GM19240 (cell line): Measurements from ENCODE around the gene MS4A3.
"Not testable (repeated sequence)": the region's sequence is repeated elsewhere in the genome, so short reads cannot be mapped to it uniquely, and the experiment has no call there.

Experiments used
- DNase-seq: peaks from one replicate; pipeline ENCODE4 v3.0.0; 2011; ENCODE audit warnings: low spot score; ENCODE audit not compliant: insufficient read length

The MS4A3 gene

DNA sequence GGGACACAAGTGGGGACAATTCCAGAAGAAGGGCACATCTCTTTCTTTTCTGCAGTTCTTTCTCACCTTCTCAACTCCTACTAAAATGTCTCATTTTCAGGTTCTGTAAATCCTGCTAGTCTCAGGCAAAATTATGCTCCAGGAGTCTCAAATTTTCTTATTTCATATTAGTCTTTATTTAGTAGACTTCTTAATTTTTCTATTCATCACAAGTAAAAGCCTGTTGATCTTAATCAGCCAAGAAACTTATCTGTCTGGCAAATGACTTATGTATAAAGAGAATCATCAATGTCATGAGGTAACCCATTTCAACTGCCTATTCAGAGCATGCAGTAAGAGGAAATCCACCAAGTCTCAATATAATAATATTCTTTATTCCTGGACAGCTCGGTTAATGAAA is 31.9 kb downstream of the MS4A3 start, which contains the start of gene MS4A2:
TSS of gene MS4A2 (plus strand) at position 301 of the 400 bp plus-strand sequence. CDS start 102 bp downstream, outside the sequence.
- no peak for DNase-seq

DNA sequence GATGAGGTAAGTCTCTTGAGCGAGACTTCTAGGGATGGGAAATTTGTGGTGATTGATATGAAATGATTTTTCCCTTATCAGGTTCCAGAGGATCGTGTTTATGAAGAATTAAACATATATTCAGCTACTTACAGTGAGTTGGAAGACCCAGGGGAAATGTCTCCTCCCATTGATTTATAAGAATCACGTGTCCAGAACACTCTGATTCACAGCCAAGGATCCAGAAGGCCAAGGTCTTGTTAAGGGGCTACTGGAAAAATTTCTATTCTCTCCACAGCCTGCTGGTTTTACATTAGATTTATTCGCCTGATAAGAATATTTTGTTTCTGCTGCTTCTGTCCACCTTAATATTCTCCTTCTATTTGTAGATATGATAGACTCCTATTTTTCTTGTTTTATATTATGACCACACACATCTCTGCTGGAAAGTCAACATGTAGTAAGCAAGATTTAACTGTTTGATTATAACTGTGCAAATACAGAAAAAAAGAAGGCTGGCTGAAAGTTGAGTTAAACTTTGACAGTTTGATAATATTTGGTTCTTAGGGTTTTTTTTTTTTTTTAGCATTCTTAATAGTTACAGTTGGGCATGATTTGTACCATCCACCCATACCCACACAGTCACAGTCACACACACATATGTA is 39.1 kb downstream of the MS4A3 start:
- DNase-seq, result no peak

DNA sequence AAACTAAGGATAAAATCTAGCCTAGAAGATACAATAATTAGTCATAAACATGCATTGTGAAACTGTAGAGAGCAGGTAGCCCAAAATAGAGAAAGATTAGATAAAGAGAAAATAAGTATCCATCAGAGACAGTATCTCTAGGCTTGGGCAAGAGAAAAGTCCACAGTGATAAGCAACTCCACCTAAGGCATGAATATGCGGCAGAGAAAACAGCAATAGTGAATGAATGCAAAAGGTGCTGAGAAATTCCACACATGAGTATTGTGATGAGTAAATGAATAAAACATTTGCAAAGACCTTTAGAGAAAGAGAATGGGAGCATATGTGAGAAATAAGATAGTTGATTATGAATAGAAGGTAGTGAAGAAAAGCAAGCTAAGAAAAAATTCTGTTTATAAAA is 40.7 kb downstream of the MS4A3 start:
- no peak for DNase-seq

GRCh38 chr11:60098508-60098907 is 42.0 kb downstream of the MS4A3 start:
- no peak for DNase-seq

- no peak for DNase-seq
Observed at GRCh38 chr11:60100516-60100915, 44.1 kb downstream of the MS4A3 start.

DNA sequence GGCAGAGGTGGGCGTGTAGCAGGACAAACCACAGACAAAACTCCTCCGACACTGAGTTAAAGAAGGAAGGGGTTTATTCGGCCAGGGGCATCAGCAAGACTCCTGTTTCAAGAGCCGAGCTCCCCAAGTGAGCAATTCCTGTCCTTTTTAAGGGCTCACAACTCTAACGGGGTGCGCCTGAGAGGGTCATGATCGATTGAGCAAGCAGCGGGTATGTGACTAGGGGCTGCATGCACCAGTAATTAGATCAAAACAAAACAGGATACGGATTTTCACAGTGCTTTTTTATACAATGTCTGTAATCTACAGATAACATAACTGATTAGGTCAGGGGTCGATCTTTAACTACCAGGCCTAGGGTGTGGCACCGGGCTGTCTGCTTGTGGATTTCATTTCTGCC is 44.9 kb downstream of the MS4A3 start:
- DNase-seq, result not testable (repeated sequence)

DNA sequence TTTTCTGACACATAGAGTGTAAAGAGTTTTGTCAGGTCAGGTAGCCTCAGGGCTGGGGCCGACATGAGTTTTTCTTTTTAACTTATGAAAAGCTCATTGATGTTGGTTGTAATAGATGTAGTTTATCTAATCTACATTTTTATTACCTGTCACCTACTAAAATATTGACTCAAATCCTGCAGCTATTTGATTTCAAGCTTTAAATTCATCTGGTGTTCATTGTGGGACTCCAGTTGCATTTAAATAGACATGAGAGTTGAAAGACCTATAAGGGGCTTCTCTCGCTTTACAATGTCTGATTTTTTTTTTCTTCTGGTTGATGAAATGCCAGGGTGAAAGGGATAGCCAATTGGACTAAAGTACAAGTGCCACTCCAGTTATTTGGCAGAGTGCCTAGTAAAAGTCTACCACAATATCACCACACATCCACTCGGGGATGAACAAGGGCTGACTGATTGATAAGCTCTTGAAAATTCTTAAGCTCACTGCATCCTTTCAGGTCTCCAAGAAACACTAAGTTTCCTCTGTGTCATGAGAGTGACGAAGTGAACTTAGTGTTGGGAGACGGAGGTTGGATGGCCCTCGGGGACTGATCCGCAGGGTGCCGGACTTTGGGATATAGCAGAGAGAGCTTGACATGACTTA is 48.1 kb downstream of the MS4A3 start:
- DNase-seq, result not testable (repeated sequence)

- not testable (repeated sequence) for DNase-seq
Observed at GRCh38 chr11:60108631-60109030, 52.2 kb downstream of the MS4A3 start.

- DNase-seq, result no peak
Observed at GRCh38 chr11:60111793-60112192, 55.3 kb downstream of the MS4A3 start.

- DNase-seq, result no peak
Observed at GRCh38 chr11:60116996-60117790, 60.7 kb downstream of the MS4A3 start.

DNA sequence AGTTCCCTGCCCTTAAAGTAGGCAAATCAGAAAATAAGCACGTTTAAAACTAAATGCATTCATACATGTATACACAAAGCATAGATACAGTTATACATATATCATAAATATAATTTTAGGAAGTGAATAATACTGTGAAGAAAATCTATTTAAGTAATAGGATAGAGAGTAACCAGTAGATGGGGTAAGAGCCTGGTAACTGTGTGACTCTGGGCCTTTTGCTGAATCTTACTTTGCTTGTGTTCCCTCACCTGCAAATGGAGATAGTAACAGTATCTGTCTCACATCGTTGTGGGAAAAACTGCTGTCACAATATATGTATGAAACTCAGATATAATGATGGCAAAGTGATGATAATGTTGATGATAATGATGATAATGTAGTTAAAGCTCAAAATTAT is 61.9 kb downstream of the MS4A3 start:
- DNase-seq, result no peak

DNA sequence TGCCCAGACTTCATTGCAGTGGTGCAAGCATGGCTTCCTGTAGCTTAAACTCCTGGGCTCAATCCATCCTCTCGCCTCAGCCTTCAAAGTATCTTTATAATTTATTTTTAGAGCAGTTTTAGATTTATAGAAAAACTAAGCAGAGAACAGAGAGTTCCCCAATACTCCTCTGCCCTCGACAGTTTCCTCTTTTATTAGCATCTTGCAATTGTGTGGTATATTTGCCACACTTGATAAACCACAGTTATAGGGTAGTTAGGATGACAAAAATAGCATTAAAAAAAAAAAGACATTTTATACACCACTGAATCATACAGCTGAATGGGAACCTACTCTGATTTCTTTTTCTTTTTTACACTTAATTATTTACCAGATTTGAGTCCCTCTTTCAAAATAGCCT is 63.2 kb downstream of the MS4A3 start:
- DNase-seq, result no peak
